Measurements from ENCODE around the gene ARMC2. TPM values are rescaled to one million over a fixed set of nuclear protein-coding genes. Genes with fewer than 3 reads are reported as not detected.

The ARMC2 gene
- total and polyA plus RNA-seq, 2 experiments from 2014 or later, result 0.97 to 4.4 TPM

GRCh38 chr6:109007521-109007920, 159.3 kb downstream of the ARMC2 start:
- H3K27ac ChIP-seq, result no peak overlapping the region
- H3K9me2 ChIP-seq (ENCODE audit: insufficient read depth), result no peaks in the 10 kb centered on the region
- no peaks in the 10 kb centered on the region for H4K20me1 ChIP-seq (ENCODE audit: insufficient read depth)
- H3K4me3 ChIP-seq, result peak overlapping the region; percentile 81
- peak overlapping the region; percentile 96; the same call in 1 of the 2 replicates for H3K9ac ChIP-seq
- DNase-seq, result no peak
- H3F3A ChIP-seq (ENCODE audit: insufficient read depth), result peaks cover 2% of the 10 kb centered on the region
- in situ Hi-C loops (cut with MboI), result no loop called here
- no peak overlapping the region for H2AFZ ChIP-seq
- peaks cover 28% of the 10 kb centered on the region for H3K4me1 ChIP-seq (ENCODE audit: insufficient read depth)
- peaks cover 62% of the 10 kb centered on the region for H3K79me2 ChIP-seq (ENCODE audit: insufficient read depth)
- no peaks in the 10 kb centered on the region for H3K9me3 ChIP-seq (ENCODE audit: low read depth)
- no peaks in the 10 kb centered on the region for H3K36me3 ChIP-seq (ENCODE audit: low read depth)
- no peaks in the 10 kb centered on the region for H3K27me3 ChIP-seq (replicated peaks; ENCODE audit: insufficient read depth)
- peak overlapping the region; percentile 92 for H3K4me2 ChIP-seq (ENCODE audit: unreplicated experiment)
- no peak for TF ChIP-seq EZH2 (IDR thresholded peaks at IDR 0.05; ENCODE audit: insufficient read depth, poor library complexity, severe bottlenecking)
- no peak for TF ChIP-seq EZH2phosphoT487 (IDR thresholded peaks at IDR 0.05; ENCODE audit: insufficient read depth, low read depth)
- 81 to 84% methylated on average over 3 of the region's 3 CpGs for WGBS, 2 experiments (ENCODE audit: low coverage in 1 of 2, low lambda C conversion rate in 2 of 2, missing lambda C conversion rate in 2 of 2)

GRCh38 chr6:109008054-109008453, 159.8 kb downstream of the ARMC2 start:
- Histone ChIP-seq H4K20me1 (ENCODE audit: insufficient read depth) (no peaks in the 10 kb centered on the region), H3K4me3 (peak overlapping the region; percentile 81), H3K4me1 (ENCODE audit: insufficient read depth) (peaks cover 25% of the 10 kb centered on the region), H3K79me2 (ENCODE audit: insufficient read depth) (peaks cover 57% of the 10 kb centered on the region), H3K27ac (peak overlapping the region; percentile 87), H3F3A (ENCODE audit: insufficient read depth) (no peaks in the 10 kb centered on the region; the same call in 1 of the 2 replicates), H3K36me3 (ENCODE audit: low read depth) (no peaks in the 10 kb centered on the region), H3K4me2 (ENCODE audit: unreplicated experiment) (peak overlapping the region; percentile 92), H3K9me2 (ENCODE audit: insufficient read depth) (no peaks in the 10 kb centered on the region), H3K9me3 (ENCODE audit: low read depth) (no peaks in the 10 kb centered on the region), H3K9ac (peak overlapping the region; percentile 96), H2AFZ (peak overlapping the region; percentile 90), H3K27me3 (replicated peaks; ENCODE audit: insufficient read depth) (no peaks in the 10 kb centered on the region)
- 55 to 59% methylated on average over 4 of the region's 4 CpGs for WGBS, 2 experiments (ENCODE audit: low coverage in 1 of 2, low lambda C conversion rate in 2 of 2, missing lambda C conversion rate in 2 of 2)
- in situ Hi-C loops (cut with MboI), result no loop called here
- no peak for DNase-seq
- TF ChIP-seq EZH2phosphoT487 (IDR thresholded peaks at IDR 0.05; ENCODE audit: insufficient read depth, low read depth), result no peak
- no peak for TF ChIP-seq EZH2 (IDR thresholded peaks at IDR 0.05; ENCODE audit: insufficient read depth, poor library complexity, severe bottlenecking)

- Histone ChIP-seq H3K9ac (peak overlapping the region; percentile 96), H3K36me3 (ENCODE audit: low read depth) (no peaks in the 10 kb centered on the region), H3K9me2 (ENCODE audit: insufficient read depth) (no peaks in the 10 kb centered on the region), H2AFZ (peak overlapping the region; percentile 90), H3F3A (ENCODE audit: insufficient read depth) (no peaks in the 10 kb centered on the region; the same call in 1 of the 2 replicates), H3K79me2 (ENCODE audit: insufficient read depth) (peaks cover 54% of the 10 kb centered on the region), H4K20me1 (ENCODE audit: insufficient read depth) (no peaks in the 10 kb centered on the region), H3K4me2 (ENCODE audit: unreplicated experiment) (peak overlapping the region; percentile 92), H3K27me3 (replicated peaks; ENCODE audit: insufficient read depth) (no peaks in the 10 kb centered on the region), H3K9me3 (ENCODE audit: low read depth) (no peaks in the 10 kb centered on the region), H3K4me1 (ENCODE audit: insufficient read depth) (peaks cover 25% of the 10 kb centered on the region), H3K4me3 (peak overlapping the region; percentile 81), H3K27ac (peak overlapping the region; percentile 87)
- in situ Hi-C loops (cut with MboI), result no loop called here
- DNase-seq, result peak; percentile 83
- TF ChIP-seq EZH2 (IDR thresholded peaks at IDR 0.05; ENCODE audit: insufficient read depth, poor library complexity, severe bottlenecking) (no peak), EZH2phosphoT487 (IDR thresholded peaks at IDR 0.05; ENCODE audit: insufficient read depth, low read depth) (no peak)
- WGBS, 2 experiments (ENCODE audit: low coverage in 1 of 2, low lambda C conversion rate in 2 of 2, missing lambda C conversion rate in 2 of 2), result 4 to 5% methylated on average over 22 to 24 of the region's 24 CpGs
These were observed 160.5 kb downstream of the ARMC2 start for GRCh38 chr6:109008537-109009235.

GRCh38 chr6:109009236-109009961, 161.2 kb downstream of the ARMC2 start:
- no peaks in the 10 kb centered on the region for H3K9me2 ChIP-seq (ENCODE audit: insufficient read depth)
- no peaks in the 10 kb centered on the region; the same call in 1 of the 2 replicates for H3F3A ChIP-seq (ENCODE audit: insufficient read depth)
- peak; percentile 98 for DNase-seq
- peak overlapping the region; percentile 87 for H3K27ac ChIP-seq
- H3K4me1 ChIP-seq (ENCODE audit: insufficient read depth), result peaks cover 25% of the 10 kb centered on the region
- peaks cover 47% of the 10 kb centered on the region for H3K79me2 ChIP-seq (ENCODE audit: insufficient read depth)
- no peaks in the 10 kb centered on the region for H3K27me3 ChIP-seq (replicated peaks; ENCODE audit: insufficient read depth)
- no peaks in the 10 kb centered on the region for H3K36me3 ChIP-seq (ENCODE audit: low read depth)
- H3K9ac ChIP-seq, result peak overlapping the region; percentile 96
- no peaks in the 10 kb centered on the region for H3K9me3 ChIP-seq (ENCODE audit: low read depth)
- TF ChIP-seq EZH2 (IDR thresholded peaks at IDR 0.05; ENCODE audit: insufficient read depth, poor library complexity, severe bottlenecking) (no peak), EZH2phosphoT487 (IDR thresholded peaks at IDR 0.05; ENCODE audit: insufficient read depth, low read depth) (no peak)
- H3K4me3 ChIP-seq, result peak overlapping the region; percentile 81
- in situ Hi-C loops (cut with MboI), result no loop called here
- H3K4me2 ChIP-seq (ENCODE audit: unreplicated experiment), result peak overlapping the region; percentile 92
- H4K20me1 ChIP-seq (ENCODE audit: insufficient read depth), result no peaks in the 10 kb centered on the region
- 1 to 4% methylated on average over 29 to 69 of the region's 80 CpGs for whole genome bisulfite sequencing, 2 experiments (ENCODE audit: low coverage in 1 of 2, low lambda C conversion rate in 2 of 2, missing lambda C conversion rate in 2 of 2)
- peak overlapping the region; percentile 92 for H2AFZ ChIP-seq

Measured in GM23248 (cell line).